Esophagus muscularis mucosa (tissue), 4 donors: Measurements from ENCODE around the gene BOK. TPM values are rescaled to one million over a fixed set of nuclear protein-coding genes. Genes with fewer than 3 reads are reported as not detected.

ENCODE experiments used
- DNase-seq: peaks from one replicate; pipeline ENCODE4 v3.0.0-alpha.2; 2017; ENCODE audit errors: extremely low spot score
- H3K27ac ChIP-seq, 4 donors: fragments of 200-600 bp; sonication (generic); replicated peaks in 1 of 4; 1 replicate in 3 of 4; 2 replicates in 1 of 4; pipeline ENCODE4 v1.5.1; 2016 to 2019; ENCODE audit warnings: mild to moderate bottlenecking in 1 of 4
- H3K27me3 ChIP-seq, 4 donors: fragments of 200-600 bp; sonication (generic); one replicate each; pipeline versions ENCODE4 v1.5.1 to v1.6.0; 2016 to 2019
- H3K36me3 ChIP-seq, 4 donors: fragments of 200-600 bp; sonication (generic); one replicate each; pipeline ENCODE4 v1.5.1; 2016 to 2019
- H3K4me1 ChIP-seq, 4 donors: fragments of 200-600 bp; sonication (generic); one replicate each; pipeline ENCODE4 v1.5.1; 2016 to 2019
- H3K4me3 ChIP-seq, 4 donors: fragments of 200-600 bp; sonication (generic); 1 replicate in 2 of 4; 2 replicates in 2 of 4; pipeline ENCODE4 v1.5.1; 2016 to 2019; ENCODE audit warnings: mild to moderate bottlenecking in 4 of 4, moderate library complexity in 1 of 4
- H3K9me3 ChIP-seq, 4 donors: fragments of 200-600 bp; sonication (generic); 1 replicate in 3 of 4; 2 replicates in 1 of 4; pipeline ENCODE4 v1.5.1; 2016 to 2019
- EP300 ChIP-seq: sonication (generic); formaldehyde crosslinking; IDR thresholded peaks from one replicate; pipeline ENCODE4 v1.6.1; 2017; ENCODE audit warnings: antibody characterized with exemption
- POLR2A ChIP-seq: fragments of 450-650 bp; IDR thresholded peaks from one replicate; pipeline ENCODE4 v1.6.1; 2017; ENCODE audit warnings: antibody characterized with exemption, moderate library complexity, mild to moderate bottlenecking, low read depth
- POLR2AphosphoS5 ChIP-seq, 2 donors: sonication (generic); formaldehyde crosslinking; IDR thresholded peaks; one replicate each; pipeline ENCODE4 v1.6.1; 2017; ENCODE audit warnings: antibody characterized with exemption in 2 of 2
- WGBS: methylation state at CpG from one replicate; pipeline ENCODE4 v1.1.5; 2018; 5-methylcytosine and 5-hydroxymethylcytosine counted together
- intact Hi-C: fragments of 100-400 bp; cut with DNase I; formaldehyde crosslinking; loops from one replicate; pipeline ENCODE4 v1.15.1; 2023
- total RNA-seq, 4 donors: library from RNA; depleted of rRNA; stranded (reverse); fragments of >200 nt; gene quantifications; one replicate each; pipeline versions ENCODE4 v1.1.0 to v1.2.1, GENCODE V29; 2016
- TF ChIP-seq, protein P1 (sequence below), 3 experiments: fragments of 200-600 bp in 2 of 3; fragments of 450-650 bp in 1 of 3; sonication (generic) in 2 of 3; IDR thresholded peaks; one replicate each; pipeline ENCODE4 v1.5.1; 2017 to 2019; ENCODE audit warnings: antibody characterized with exemption in 3 of 3, mild to moderate bottlenecking in 2 of 3, moderate library complexity in 1 of 3

The BOK gene
- total RNA-seq, 4 donors from 2014 or later: 55.8 to 118 (median 73.7) TPM

- H3K27ac ChIP-seq: no peak overlapping the region
- H3K27me3 ChIP-seq: no peaks in the 10 kb centered on the region
- intact Hi-C loops: no loop called here
- H3K4me3 ChIP-seq: no peak overlapping the region
- TF ChIP-seq EP300 (no peak), POLR2AphosphoS5 (IDR thresholded peaks at IDR 0.05) (no peak), POLR2A (no peak)
- TF ChIP-seq, protein P1, sequence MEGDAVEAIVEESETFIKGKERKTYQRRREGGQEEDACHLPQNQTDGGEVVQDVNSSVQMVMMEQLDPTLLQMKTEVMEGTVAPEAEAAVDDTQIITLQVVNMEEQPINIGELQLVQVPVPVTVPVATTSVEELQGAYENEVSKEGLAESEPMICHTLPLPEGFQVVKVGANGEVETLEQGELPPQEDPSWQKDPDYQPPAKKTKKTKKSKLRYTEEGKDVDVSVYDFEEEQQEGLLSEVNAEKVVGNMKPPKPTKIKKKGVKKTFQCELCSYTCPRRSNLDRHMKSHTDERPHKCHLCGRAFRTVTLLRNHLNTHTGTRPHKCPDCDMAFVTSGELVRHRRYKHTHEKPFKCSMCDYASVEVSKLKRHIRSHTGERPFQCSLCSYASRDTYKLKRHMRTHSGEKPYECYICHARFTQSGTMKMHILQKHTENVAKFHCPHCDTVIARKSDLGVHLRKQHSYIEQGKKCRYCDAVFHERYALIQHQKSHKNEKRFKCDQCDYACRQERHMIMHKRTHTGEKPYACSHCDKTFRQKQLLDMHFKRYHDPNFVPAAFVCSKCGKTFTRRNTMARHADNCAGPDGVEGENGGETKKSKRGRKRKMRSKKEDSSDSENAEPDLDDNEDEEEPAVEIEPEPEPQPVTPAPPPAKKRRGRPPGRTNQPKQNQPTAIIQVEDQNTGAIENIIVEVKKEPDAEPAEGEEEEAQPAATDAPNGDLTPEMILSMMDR (IDR thresholded peaks at IDR 0.05): no peak
- peaks cover 11 to 39% (median 27%) of the 10 kb centered on the region in 4 donors for H3K36me3 ChIP-seq
- H3K9me3 ChIP-seq: no peaks in the 10 kb centered on the region
- DNase-seq: no peak
- 84% methylated on average over 4 of the region's 7 CpGs for WGBS
- H3K4me1 ChIP-seq: peaks cover 10 to 28% (median 22%) of the 10 kb centered on the region in 4 donors
These were observed 20.7 kb downstream of the BOK start for GRCh38 chr2:241579281-241579680.

DNA sequence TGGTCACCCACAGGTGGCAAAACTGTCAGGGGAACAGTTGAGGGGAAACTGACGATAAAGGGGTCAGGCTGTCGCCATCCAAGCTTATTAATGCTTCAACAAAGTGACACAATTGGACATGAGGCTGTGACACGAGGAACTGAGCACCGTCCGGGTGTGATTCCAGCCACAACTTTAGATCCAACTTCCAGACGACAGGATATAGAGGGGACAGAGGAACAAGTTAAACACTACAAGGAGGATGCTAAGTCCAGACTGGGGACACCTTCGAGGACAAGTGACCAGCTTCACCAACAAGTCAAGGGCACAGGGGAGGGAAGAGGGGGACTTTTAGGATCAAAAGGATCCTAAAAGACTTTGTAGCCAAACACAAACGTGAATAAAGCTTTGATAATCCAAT, 23.8 kb downstream of the BOK start:
- no peak for DNase-seq
- Histone ChIP-seq H3K9me3 (peaks cover 0 to 22% (median 20%) of the 10 kb centered on the region in 4 donors), H3K36me3 (peaks cover 11 to 57% (median 39%) of the 10 kb centered on the region in 4 donors), H3K4me3 (no peak overlapping the region), H3K4me1 (peaks cover 9 to 14% (median 12%) of the 10 kb centered on the region in 4 donors), H3K27ac (no peak overlapping the region), H3K27me3 (no peaks in the 10 kb centered on the region)
- 95% methylated on average over 8 of the region's 8 CpGs for WGBS
- intact Hi-C loops: no loop called here
- TF ChIP-seq POLR2A (no peak), EP300 (no peak)
- TF ChIP-seq, protein P1 (IDR thresholded peaks at IDR 0.05): no peak

GRCh38 chr2:241582806-241583205, 24.3 kb downstream of the BOK start:
- Histone ChIP-seq H3K27me3 (no peaks in the 10 kb centered on the region), H3K4me3 (no peak overlapping the region), H3K9me3 (peaks cover 0 to 27% (median 24%) of the 10 kb centered on the region in 4 donors), H3K4me1 (peaks cover 6 to 9% (median 7%) of the 10 kb centered on the region in 4 donors), H3K27ac (no peak overlapping the region), H3K36me3 (peaks cover 11 to 62% (median 40%) of the 10 kb centered on the region in 4 donors)
- no peak for DNase-seq
- TF ChIP-seq POLR2A: no peak
- TF ChIP-seq EP300: no peak
- no peak for TF ChIP-seq POLR2AphosphoS5 (IDR thresholded peaks at IDR 0.05)
- TF ChIP-seq, protein P1 (IDR thresholded peaks at IDR 0.05): no peak
- intact Hi-C loops: no loop called here
- WGBS: 100% methylated on average over 4 of the region's 4 CpGs

DNA sequence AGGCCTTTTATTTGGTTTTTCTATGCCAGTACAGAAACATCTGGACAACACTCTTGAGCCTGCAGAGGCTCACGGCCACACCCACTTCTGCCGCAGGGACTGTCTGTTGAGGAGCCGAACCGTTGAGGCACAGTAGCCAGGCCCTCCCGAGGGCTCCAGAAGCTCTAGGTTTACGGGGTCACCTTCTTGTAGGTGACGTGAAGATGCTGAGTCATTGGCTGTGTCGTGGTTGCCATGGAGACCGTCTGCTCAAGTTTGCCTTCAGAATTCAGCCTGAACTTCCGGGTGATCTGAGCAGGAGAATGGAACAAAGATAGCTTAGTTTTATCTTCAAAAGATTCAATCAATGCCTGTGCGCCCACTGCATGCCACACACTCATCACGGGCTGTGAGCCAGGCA, 25.9 kb downstream of the BOK start:
- 91% methylated on average over 12 of the region's 12 CpGs for WGBS
- Histone ChIP-seq H3K36me3 (peaks cover 11 to 73% (median 40%) of the 10 kb centered on the region in 4 donors), H3K4me1 (no peaks in the 10 kb centered on the region), H3K4me3 (no peak overlapping the region), H3K9me3 (peaks cover 0 to 33% (median 28%) of the 10 kb centered on the region in 4 donors), H3K27ac (no peak overlapping the region), H3K27me3 (no peaks in the 10 kb centered on the region)
- DNase-seq: no peak
- TF ChIP-seq POLR2AphosphoS5 (IDR thresholded peaks at IDR 0.05) (no peak), EP300 (no peak), POLR2A (no peak)
- TF ChIP-seq, protein P1 (IDR thresholded peaks at IDR 0.05): no peak
- intact Hi-C loops: no loop called here
